Keratinocyte (primary cell): ENCODE results near the gene INPP4B. TPM values are rescaled to one million over a fixed set of nuclear protein-coding genes. Genes with fewer than 3 reads are reported as not detected.

Experiments
- DNase-seq: peaks from one replicate; pipeline ENCODE4 v3.0.0-alpha.2; 2011; ENCODE audit warnings: low read depth, missing footprints, low spot score
- FAIRE-seq: peaks from 2 replicates; lab custom pipeline; 2011; peaks lifted over from hg19 to GRCh38; lab: Jason Lieb, UNC
- H2AFZ ChIP-seq: 2 replicates; pipeline ENCODE4 v1.6.0; 2012; ENCODE audit warnings: low read length, control low read depth, inconsistent platforms; ENCODE audit not compliant: control insufficient read depth
- H3K27ac ChIP-seq: 2 replicates; pipeline ENCODE4 v1.5.1; 2011; ENCODE audit warnings: low read length; ENCODE audit not compliant: control insufficient read depth, insufficient read depth
- H3K27me3 ChIP-seq: 3 replicates; pipeline ENCODE4 v1.6.0; 2011; ENCODE audit warnings: low read length; ENCODE audit not compliant: control insufficient read depth, insufficient read depth; ENCODE audit errors: extremely low read depth
- H3K36me3 ChIP-seq, 2 experiments: 2 replicates in 1 of 2; 3 replicates in 1 of 2; pipeline ENCODE4 v1.5.1; 2011; ENCODE audit warnings: low read length in 2 of 2, mild to moderate bottlenecking in 1 of 2; ENCODE audit not compliant: control insufficient read depth in 2 of 2, insufficient read depth in 2 of 2; ENCODE audit errors: extremely low read depth in 1 of 2
- H3K4me1 ChIP-seq: 3 replicates; pipeline ENCODE4 v1.5.1; 2011; ENCODE audit warnings: low read length; ENCODE audit not compliant: control insufficient read depth, insufficient read depth; ENCODE audit errors: extremely low read depth
- H3K4me2 ChIP-seq: 3 replicates; pipeline ENCODE4 v1.6.0; 2011; ENCODE audit warnings: low read depth, low read length; ENCODE audit not compliant: control insufficient read depth, insufficient read depth; ENCODE audit errors: extremely low read depth
- H3K4me3 ChIP-seq, 3 experiments: fragments of 200-600 bp in 1 of 3; sonication (generic) in 1 of 3; 2 replicates in 2 of 3; 3 replicates in 1 of 3; pipeline ENCODE4 v1.5.1; 2011 to 2016; ENCODE audit warnings: low read length in 3 of 3, mild to moderate bottlenecking in 3 of 3, control low read depth in 2 of 3, inconsistent platforms in 1 of 3, low read depth in 1 of 3, mixed read lengths in 1 of 3, mixed run types in 1 of 3, moderate library complexity in 1 of 3; ENCODE audit not compliant: control insufficient read depth in 2 of 3, insufficient read depth in 2 of 3; ENCODE audit errors: extremely low read depth in 1 of 3
- H3K79me2 ChIP-seq: 2 replicates; pipeline ENCODE4 v1.6.0; 2012; ENCODE audit warnings: low read length; ENCODE audit not compliant: control insufficient read depth, insufficient read depth
- H3K9ac ChIP-seq: 3 replicates; pipeline ENCODE4 v1.6.0; 2011; ENCODE audit warnings: low read length; ENCODE audit not compliant: control insufficient read depth, insufficient read depth; ENCODE audit errors: extremely low read depth
- H3K9me1 ChIP-seq: 3 replicates; pipeline ENCODE4 v1.6.0; 2011; ENCODE audit warnings: low read length; ENCODE audit not compliant: control insufficient read depth, insufficient read depth; ENCODE audit errors: extremely low read depth
- H3K9me3 ChIP-seq: 2 replicates; pipeline ENCODE4 v1.5.1; 2012; ENCODE audit warnings: low read depth, low read length; ENCODE audit not compliant: control insufficient read depth
- H4K20me1 ChIP-seq: 3 replicates; pipeline ENCODE4 v1.6.0; 2011; ENCODE audit warnings: low read length; ENCODE audit not compliant: control insufficient read depth, insufficient read depth; ENCODE audit errors: extremely low read depth
- EZH2 ChIP-seq: IDR thresholded peaks from one replicate; pipeline ENCODE4 v1.6.1; 2012; ENCODE audit warnings: inconsistent platforms, mild to moderate bottlenecking, low read length, moderate library complexity
- dilution Hi-C: fragments of 300-500 bp; cut with MboI; formaldehyde crosslinking; loops from one replicate; pipeline ENCODE4 v1.7.0; 2020; ENCODE audit warnings: low sequenced_read_pairs; ENCODE audit not compliant: extremely low pct_ligation_motif_present
- polyA plus RNA-seq, 5 experiments: library from polyadenylated mRNA; depleted of rRNA in 3 of 5; stranded (reverse) in 3 of 5; stranded (forward) in 1 of 5; unstranded in 1 of 5; fragments of >200 nt; gene quantifications; 1 replicate in 1 of 5; 2 replicates in 3 of 5; 3 replicates in 1 of 5; pipeline versions ENCODE4 v1.2.1 to v1.2.3, GENCODE V29; 2011 to 2012; ENCODE audit warnings: missing spikeins in 2 of 5, low read depth in 1 of 5, low replicate concordance in 1 of 5
- TF ChIP-seq, protein P1 (sequence below), 3 experiments: IDR thresholded peaks in 1 of 3; conservative IDR thresholded peaks in 1 of 3; optimal IDR thresholded peaks in 1 of 3; 2 replicates in 2 of 3; 3 replicates in 1 of 3; pipeline versions ENCODE3 to v1.5.1; 2011; ENCODE audit warnings: low read length in 3 of 3, mild to moderate bottlenecking in 3 of 3, moderate library complexity in 2 of 3, control low read depth in 1 of 3, inconsistent platforms in 1 of 3; ENCODE audit not compliant: insufficient read depth in 2 of 3; ENCODE audit errors: extremely low read depth in 1 of 3

INPP4B gene
- polyA plus RNA-seq, 1 donor (not counting 4 experiments of a cell fraction or from before 2014, with no cell fraction given), result 50.2 TPM

GRCh38 chr4:142550965-142551364 is 295.1 kb downstream of the INPP4B start:
- no peaks in the 10 kb centered on the region for H3K9me3 ChIP-seq
- peak overlapping the region; percentile 24 for H2AFZ ChIP-seq
- peaks cover 49% of the 10 kb centered on the region for H3K4me1 ChIP-seq
- TF ChIP-seq, protein P1, sequence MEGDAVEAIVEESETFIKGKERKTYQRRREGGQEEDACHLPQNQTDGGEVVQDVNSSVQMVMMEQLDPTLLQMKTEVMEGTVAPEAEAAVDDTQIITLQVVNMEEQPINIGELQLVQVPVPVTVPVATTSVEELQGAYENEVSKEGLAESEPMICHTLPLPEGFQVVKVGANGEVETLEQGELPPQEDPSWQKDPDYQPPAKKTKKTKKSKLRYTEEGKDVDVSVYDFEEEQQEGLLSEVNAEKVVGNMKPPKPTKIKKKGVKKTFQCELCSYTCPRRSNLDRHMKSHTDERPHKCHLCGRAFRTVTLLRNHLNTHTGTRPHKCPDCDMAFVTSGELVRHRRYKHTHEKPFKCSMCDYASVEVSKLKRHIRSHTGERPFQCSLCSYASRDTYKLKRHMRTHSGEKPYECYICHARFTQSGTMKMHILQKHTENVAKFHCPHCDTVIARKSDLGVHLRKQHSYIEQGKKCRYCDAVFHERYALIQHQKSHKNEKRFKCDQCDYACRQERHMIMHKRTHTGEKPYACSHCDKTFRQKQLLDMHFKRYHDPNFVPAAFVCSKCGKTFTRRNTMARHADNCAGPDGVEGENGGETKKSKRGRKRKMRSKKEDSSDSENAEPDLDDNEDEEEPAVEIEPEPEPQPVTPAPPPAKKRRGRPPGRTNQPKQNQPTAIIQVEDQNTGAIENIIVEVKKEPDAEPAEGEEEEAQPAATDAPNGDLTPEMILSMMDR (optimal IDR thresholded peaks at IDR 0.05 in 1 of 3, IDR thresholded peaks at IDR 0.05 in 1 of 3, conservative IDR thresholded peaks at IDR 0.05 in 1 of 3; ENCODE audit: extremely low read depth in 1 of 3, insufficient read depth in 2 of 3, low read length in 3 of 3), result no peak
- TF ChIP-seq EZH2, result no peak
- H3K27ac ChIP-seq, result peak overlapping the region; percentile 99
- H3K4me2 ChIP-seq, result peak overlapping the region; percentile 71
- H3K9me1 ChIP-seq, result no peaks in the 10 kb centered on the region
- H3K9ac ChIP-seq, result peak overlapping the region; percentile 73
- H3K36me3 ChIP-seq, result no peaks in the 10 kb centered on the region
- H3K79me2 ChIP-seq, result no peaks in the 10 kb centered on the region
- H3K27me3 ChIP-seq, result no peaks in the 10 kb centered on the region
- dilution Hi-C loops, result loop anchor here (25.0 kb wide), 1 partner anchor 164 kb away; no protein-coding TSS in a partner anchor
- H3K4me3 ChIP-seq, result peak overlapping the region in 1 of 3 experiments; percentile 52
- DNase-seq, result no peak
- no peaks in the 10 kb centered on the region for H4K20me1 ChIP-seq
- FAIRE-seq, result peak; percentile 70

GRCh38 chr4:142549726-142550463 is 296.2 kb downstream of the INPP4B start:
- DNase-seq, result peak; percentile 87
- peak overlapping the region; percentile 8 to 43 (median 39) for H3K4me3 ChIP-seq
- H3K79me2 ChIP-seq, result no peaks in the 10 kb centered on the region
- no peaks in the 10 kb centered on the region for H3K27me3 ChIP-seq
- peak overlapping the region; percentile 73 for H3K9ac ChIP-seq
- H3K36me3 ChIP-seq, result no peaks in the 10 kb centered on the region
- H3K9me1 ChIP-seq, result no peaks in the 10 kb centered on the region
- H4K20me1 ChIP-seq, result no peaks in the 10 kb centered on the region
- H3K4me1 ChIP-seq, result peaks cover 47% of the 10 kb centered on the region
- dilution Hi-C loops, result loop anchor here (25.0 kb wide), 1 partner anchor 163 kb away; no protein-coding TSS in a partner anchor
- H2AFZ ChIP-seq, result no peak overlapping the region
- peak overlapping the region; percentile 99 for H3K27ac ChIP-seq
- TF ChIP-seq EZH2, result no peak
- TF ChIP-seq, protein P1 (optimal IDR thresholded peaks at IDR 0.05 in 1 of 3, IDR thresholded peaks at IDR 0.05 in 1 of 3, conservative IDR thresholded peaks at IDR 0.05 in 1 of 3; ENCODE audit: extremely low read depth in 1 of 3, insufficient read depth in 2 of 3, low read length in 3 of 3), result peak in 1 of 3 experiments; percentile 29
- FAIRE-seq, result no peak
- H3K4me2 ChIP-seq, result peak overlapping the region; percentile 77
- H3K9me3 ChIP-seq, result no peaks in the 10 kb centered on the region
